Omental fat pad (tissue), 4 donors: ENCODE results near the gene TMEM59L. TPM values are rescaled to one million over a fixed set of nuclear protein-coding genes. Genes with fewer than 3 reads are reported as not detected.

ENCODE experiments used
- ATAC-seq: fragments of 150-250 bp; one replicate; pipeline ENCODE4 v1.9.1; 2016; ENCODE audit warnings: mild to moderate bottlenecking, moderate library complexity; ENCODE audit not compliant: low FRiP score
- DNase-seq: peaks from one replicate; pipeline ENCODE4 v3.0.0-alpha.2; 2019; ENCODE audit warnings: low spot score
- total RNA-seq, 4 donors: library from RNA; depleted of rRNA; stranded (reverse); fragments of >200 nt; gene quantifications; one replicate each; pipeline ENCODE4 v1.1.0, GENCODE V29; 2016
- TF ChIP-seq, protein P1 (sequence below), 3 donors: fragments of 450-650 bp; IDR thresholded peaks; one replicate each; pipeline ENCODE4 v1.5.1; 2016 to 2017; ENCODE audit warnings: antibody characterized with exemption in 3 of 3, mild to moderate bottlenecking in 3 of 3, moderate library complexity in 2 of 3

TMEM59L gene
- total RNA-seq, 4 donors from 2014 or later = 0.28 to 0.79 TPM; not detected in 2

DNA sequence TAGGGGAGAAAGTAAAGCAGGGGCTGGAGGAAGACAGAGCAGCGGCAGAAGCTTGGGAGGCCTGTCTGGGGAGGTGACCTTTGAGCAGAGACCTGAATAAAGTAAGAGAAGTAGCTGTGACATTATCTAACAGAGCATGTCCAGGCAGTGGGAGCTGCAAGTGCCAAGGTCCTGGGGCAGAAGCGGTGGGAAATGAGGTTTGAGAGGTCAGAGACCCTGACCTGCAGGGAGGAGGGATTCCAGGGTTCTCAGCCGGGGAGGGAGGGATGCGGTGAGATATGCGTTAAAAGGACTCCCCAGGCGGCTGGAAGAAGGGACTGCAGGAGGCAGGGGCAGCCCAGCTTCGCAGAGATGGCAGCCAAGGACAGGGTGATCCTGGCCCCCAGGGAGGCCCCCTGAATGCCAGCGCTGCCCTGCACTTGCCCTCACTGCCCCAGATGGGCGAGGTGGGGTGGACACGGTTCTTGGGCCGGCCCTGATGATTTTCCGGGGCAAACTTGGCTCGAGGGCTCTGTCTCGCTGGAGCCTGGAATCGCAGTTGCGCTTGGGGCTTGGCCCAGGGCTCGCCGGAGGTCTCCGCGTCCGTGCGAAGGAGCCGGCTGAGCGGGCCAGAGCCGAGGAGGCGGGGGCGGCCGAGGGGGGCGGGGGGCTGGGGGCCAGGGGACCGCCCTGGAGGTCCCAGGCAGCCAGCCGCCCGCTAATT lies 9.3 kb upstream of the TMEM59L start:
- no peak for DNase-seq
- no peak for ATAC-seq
- TF ChIP-seq, protein P1, sequence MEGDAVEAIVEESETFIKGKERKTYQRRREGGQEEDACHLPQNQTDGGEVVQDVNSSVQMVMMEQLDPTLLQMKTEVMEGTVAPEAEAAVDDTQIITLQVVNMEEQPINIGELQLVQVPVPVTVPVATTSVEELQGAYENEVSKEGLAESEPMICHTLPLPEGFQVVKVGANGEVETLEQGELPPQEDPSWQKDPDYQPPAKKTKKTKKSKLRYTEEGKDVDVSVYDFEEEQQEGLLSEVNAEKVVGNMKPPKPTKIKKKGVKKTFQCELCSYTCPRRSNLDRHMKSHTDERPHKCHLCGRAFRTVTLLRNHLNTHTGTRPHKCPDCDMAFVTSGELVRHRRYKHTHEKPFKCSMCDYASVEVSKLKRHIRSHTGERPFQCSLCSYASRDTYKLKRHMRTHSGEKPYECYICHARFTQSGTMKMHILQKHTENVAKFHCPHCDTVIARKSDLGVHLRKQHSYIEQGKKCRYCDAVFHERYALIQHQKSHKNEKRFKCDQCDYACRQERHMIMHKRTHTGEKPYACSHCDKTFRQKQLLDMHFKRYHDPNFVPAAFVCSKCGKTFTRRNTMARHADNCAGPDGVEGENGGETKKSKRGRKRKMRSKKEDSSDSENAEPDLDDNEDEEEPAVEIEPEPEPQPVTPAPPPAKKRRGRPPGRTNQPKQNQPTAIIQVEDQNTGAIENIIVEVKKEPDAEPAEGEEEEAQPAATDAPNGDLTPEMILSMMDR (IDR thresholded peaks at IDR 0.05) = no peak

GRCh38 chr19:18603958-18604819 lies 8.5 kb upstream of the TMEM59L start:
- TF ChIP-seq, protein P1 (IDR thresholded peaks at IDR 0.05) = no peak
- DNase-seq (no peak), ATAC-seq (no peak)

DNA sequence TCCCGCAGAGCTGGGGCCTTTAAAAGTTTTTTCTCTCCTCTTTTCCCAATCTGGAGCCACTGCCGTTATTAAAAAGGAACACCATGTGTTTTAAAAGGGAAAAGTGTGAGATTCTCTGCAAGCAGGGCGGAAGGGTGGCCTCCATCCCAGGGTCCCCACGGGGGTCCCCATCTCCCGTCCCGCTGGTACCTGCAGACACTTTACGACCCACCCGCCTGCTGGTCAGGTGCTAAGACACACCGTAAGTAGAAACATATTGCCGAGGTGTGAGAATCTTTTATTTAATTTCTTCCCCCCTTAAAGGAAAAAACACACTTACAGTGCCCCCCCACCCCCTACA lies 7.9 kb upstream of the TMEM59L start:
- TF ChIP-seq, protein P1 (IDR thresholded peaks at IDR 0.05) = no peak
- DNase-seq = no peak
- ATAC-seq = no peak

- DNase-seq (no peak), ATAC-seq (no peak)
- TF ChIP-seq, protein P1 (IDR thresholded peaks at IDR 0.05) = no peak
Measured at GRCh38 chr19:18605196-18605545, 7.5 kb upstream of the TMEM59L start.

- no peak for DNase-seq
- no peak for ATAC-seq
- TF ChIP-seq, protein P1 (IDR thresholded peaks at IDR 0.05) = no peak
Measured at GRCh38 chr19:18605546-18606280, 7.0 kb upstream of the TMEM59L start.

GRCh38 chr19:18606281-18607225 lies 6.1 kb upstream of the TMEM59L start, which contains the start of gene CRLF1:
CRLF1 (minus strand) TSS chr19:18606799; CDS start chr19:18606656, 143 bp downstream.
- ATAC-seq (peak; percentile 20), DNase-seq (no peak)
- TF ChIP-seq, protein P1 (IDR thresholded peaks at IDR 0.05) = no peak
